Measurements from ENCODE around the gene GMFB. TPM values are rescaled to one million over a fixed set of nuclear protein-coding genes. Genes with fewer than 3 reads are reported as not detected.

GMFB gene
- total RNA-seq, 1 experiment from 2014 or later: 53.8 TPM

GRCh38 chr14:54528973-54529372 is 40.2 kb upstream of the GMFB start:
- no peak for TF ChIP-seq SRF (IDR thresholded peaks at IDR 0.05; ENCODE audit: low read depth)
- TF ChIP-seq TCF7L2 (IDR thresholded peaks at IDR 0.05; ENCODE audit: borderline replicate concordance, extremely low read depth, insufficient read depth, insufficient read length): no peak
- TF ChIP-seq REST (IDR thresholded peaks at IDR 0.05; ENCODE audit: low read depth): no peak
- TF ChIP-seq ZNF274 (IDR thresholded peaks at IDR 0.05; ENCODE audit: low read depth, low read length): no peak
- TF ChIP-seq CBX3 (IDR thresholded peaks at IDR 0.05; ENCODE audit: low read depth): no peak
- no peak for TF ChIP-seq ATF3 (IDR thresholded peaks at IDR 0.05)
- no peak for TF ChIP-seq ZBTB33 (IDR thresholded peaks at IDR 0.05; ENCODE audit: extremely low read depth, insufficient replicate concordance, low read length)
- TF ChIP-seq CEBPB (IDR thresholded peaks at IDR 0.05; ENCODE audit: low read depth): no peak
- no peak for TF ChIP-seq JUND (IDR thresholded peaks at IDR 0.05)
- no peak for TF ChIP-seq CTCF (IDR thresholded peaks at IDR 0.05 in 2 of 3, conservative IDR thresholded peaks at IDR 0.05 in 1 of 3; ENCODE audit: borderline replicate concordance in 1 of 3, insufficient read depth in 1 of 3, low read depth in 2 of 3, low read length in 2 of 3)
- no peak for TF ChIP-seq SIN3A (IDR thresholded peaks at IDR 0.05; ENCODE audit: low read depth)
- intact Hi-C loops (cut with micrococcal nuclease): no loop called here
- no peak for ATAC-seq
- Histone ChIP-seq H3K4me2 (ENCODE audit: low read length) (no peak overlapping the region), H3K9ac (ENCODE audit: low read length) (no peak overlapping the region), H3K4me1 (ENCODE audit: control insufficient read depth in 1 of 2, insufficient read depth in 2 of 2, low read length in 2 of 2) (no peaks in the 10 kb centered on the region), H3K9me3 (ENCODE audit: control insufficient read depth in 1 of 2, insufficient read depth in 1 of 2, low read depth in 1 of 2, low read length in 2 of 2) (no peaks in the 10 kb centered on the region), H3K27ac (ENCODE audit: low read depth, low read length) (no peak overlapping the region), H3K4me3 (replicated peaks in 1 of 2; ENCODE audit: low read depth in 1 of 2, low read length in 2 of 2) (no peak overlapping the region), H2AFZ (ENCODE audit: low read depth, low read length, poor library complexity, severe bottlenecking) (no peak overlapping the region), H3K36me3 (ENCODE audit: control insufficient read depth in 1 of 2, insufficient read depth in 2 of 2, low read length in 2 of 2) (0 out of 4 replicates have a peak, but pooled peaks cover 0 to 5% of the 10 kb centered on the region in 2 experiments), H3K79me2 (ENCODE audit: insufficient read depth, low read length) (no peaks in the 10 kb centered on the region), H3K27me3 (ENCODE audit: insufficient read depth, low read length) (no peaks in the 10 kb centered on the region), H3K9me2 (ENCODE audit: insufficient read depth) (no peaks in the 10 kb centered on the region), H4K20me1 (ENCODE audit: insufficient read depth) (no peaks in the 10 kb centered on the region)
- ChIA-PET RAD21 (ENCODE audit: low non-redundant PET in 1 of 2, low total read pairs in 2 of 2, uncharacterized antibody in 2 of 2, unreplicated experiment in 2 of 2) (no interaction called here), CTCF (no interaction called here), POLR2A (interaction anchor here (0.9 kb wide), 1 partner anchor 19 kb away, joined by 4 read pairs; the partner anchor contains the start of gene CGRRF1)
- no TSS peak for BruUV-seq (replicated peaks)
- no peak for DNase-seq (ENCODE audit: low read depth, low spot score)
